Breast epithelium (tissue), 3 donors: ENCODE results near the gene CNNM2.

Experiments
- POLR2A ChIP-seq: fragments of 450-650 bp; IDR thresholded peaks from one replicate; pipeline ENCODE4 v1.6.1; 2016; ENCODE audit warnings: antibody characterized with exemption, mild to moderate bottlenecking, moderate library complexity
- POLR2AphosphoS5 ChIP-seq, 3 donors: sonication (generic); formaldehyde crosslinking; IDR thresholded peaks; one replicate each; pipeline ENCODE4 v1.6.1; 2017; ENCODE audit warnings: antibody characterized with exemption in 3 of 3
- TF ChIP-seq, protein P1 (sequence below), 3 donors: fragments of 450-650 bp; IDR thresholded peaks; one replicate each; pipeline ENCODE4 v1.5.1; 2016 to 2017; ENCODE audit warnings: antibody characterized with exemption in 3 of 3, mild to moderate bottlenecking in 3 of 3, moderate library complexity in 3 of 3

DNA sequence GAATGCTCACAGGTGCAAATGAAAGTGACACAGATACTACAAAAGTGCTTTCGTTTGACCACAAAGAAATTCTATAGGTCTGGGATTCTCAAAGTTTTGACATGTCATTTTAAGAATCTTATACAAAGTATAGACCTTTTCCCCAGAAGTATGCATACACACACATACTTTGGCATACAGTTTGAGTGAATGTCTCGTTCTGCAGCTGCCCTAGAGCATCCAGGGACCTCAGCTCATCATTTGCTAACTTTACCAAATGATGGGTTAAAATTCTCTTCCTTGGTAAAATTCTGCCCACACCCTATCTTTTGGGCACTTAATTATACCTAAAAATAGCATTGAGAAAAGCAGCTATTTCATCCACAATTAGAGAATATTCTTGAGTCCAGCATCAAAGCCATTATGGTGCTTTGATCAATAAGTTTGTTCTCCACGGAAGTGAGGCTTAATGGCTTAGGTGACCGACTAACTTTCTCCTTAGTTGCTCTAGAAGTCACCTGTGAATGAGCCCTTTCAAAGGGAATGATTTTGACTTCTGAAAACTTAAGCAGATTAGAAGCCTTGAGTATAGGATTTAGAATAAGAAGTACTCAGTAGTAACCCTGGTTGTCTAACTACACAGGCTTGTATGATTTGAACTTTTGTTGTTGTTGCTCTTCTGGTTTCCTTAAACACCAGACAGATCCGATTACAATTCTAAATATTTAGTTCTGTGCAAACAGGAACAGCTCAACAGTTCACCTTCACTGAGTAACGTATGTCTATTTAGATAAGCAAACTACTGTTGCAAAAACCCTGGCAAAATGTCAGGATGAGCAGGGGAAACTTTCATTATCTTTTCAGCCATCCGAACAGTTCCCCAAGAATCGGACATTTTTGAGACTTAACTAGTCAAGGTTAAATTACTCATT, 70.6 kb downstream of the CNNM2 start:
- TF ChIP-seq, protein P1, sequence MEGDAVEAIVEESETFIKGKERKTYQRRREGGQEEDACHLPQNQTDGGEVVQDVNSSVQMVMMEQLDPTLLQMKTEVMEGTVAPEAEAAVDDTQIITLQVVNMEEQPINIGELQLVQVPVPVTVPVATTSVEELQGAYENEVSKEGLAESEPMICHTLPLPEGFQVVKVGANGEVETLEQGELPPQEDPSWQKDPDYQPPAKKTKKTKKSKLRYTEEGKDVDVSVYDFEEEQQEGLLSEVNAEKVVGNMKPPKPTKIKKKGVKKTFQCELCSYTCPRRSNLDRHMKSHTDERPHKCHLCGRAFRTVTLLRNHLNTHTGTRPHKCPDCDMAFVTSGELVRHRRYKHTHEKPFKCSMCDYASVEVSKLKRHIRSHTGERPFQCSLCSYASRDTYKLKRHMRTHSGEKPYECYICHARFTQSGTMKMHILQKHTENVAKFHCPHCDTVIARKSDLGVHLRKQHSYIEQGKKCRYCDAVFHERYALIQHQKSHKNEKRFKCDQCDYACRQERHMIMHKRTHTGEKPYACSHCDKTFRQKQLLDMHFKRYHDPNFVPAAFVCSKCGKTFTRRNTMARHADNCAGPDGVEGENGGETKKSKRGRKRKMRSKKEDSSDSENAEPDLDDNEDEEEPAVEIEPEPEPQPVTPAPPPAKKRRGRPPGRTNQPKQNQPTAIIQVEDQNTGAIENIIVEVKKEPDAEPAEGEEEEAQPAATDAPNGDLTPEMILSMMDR (IDR thresholded peaks at IDR 0.05) = no peak
- TF ChIP-seq POLR2AphosphoS5 (IDR thresholded peaks at IDR 0.05) (no peak), POLR2A (no peak)
